ENCODE results near the gene ZNF688. TPM values are rescaled to one million over a fixed set of nuclear protein-coding genes. Genes with fewer than 3 reads are reported as not detected.

Gene ZNF688
- total and polyA plus RNA-seq, 2 of the 8 experiments (the other 6 are each of a cell fraction or from before 2014, with no cell fraction given), result 2.7 to 3.5 TPM

DNA sequence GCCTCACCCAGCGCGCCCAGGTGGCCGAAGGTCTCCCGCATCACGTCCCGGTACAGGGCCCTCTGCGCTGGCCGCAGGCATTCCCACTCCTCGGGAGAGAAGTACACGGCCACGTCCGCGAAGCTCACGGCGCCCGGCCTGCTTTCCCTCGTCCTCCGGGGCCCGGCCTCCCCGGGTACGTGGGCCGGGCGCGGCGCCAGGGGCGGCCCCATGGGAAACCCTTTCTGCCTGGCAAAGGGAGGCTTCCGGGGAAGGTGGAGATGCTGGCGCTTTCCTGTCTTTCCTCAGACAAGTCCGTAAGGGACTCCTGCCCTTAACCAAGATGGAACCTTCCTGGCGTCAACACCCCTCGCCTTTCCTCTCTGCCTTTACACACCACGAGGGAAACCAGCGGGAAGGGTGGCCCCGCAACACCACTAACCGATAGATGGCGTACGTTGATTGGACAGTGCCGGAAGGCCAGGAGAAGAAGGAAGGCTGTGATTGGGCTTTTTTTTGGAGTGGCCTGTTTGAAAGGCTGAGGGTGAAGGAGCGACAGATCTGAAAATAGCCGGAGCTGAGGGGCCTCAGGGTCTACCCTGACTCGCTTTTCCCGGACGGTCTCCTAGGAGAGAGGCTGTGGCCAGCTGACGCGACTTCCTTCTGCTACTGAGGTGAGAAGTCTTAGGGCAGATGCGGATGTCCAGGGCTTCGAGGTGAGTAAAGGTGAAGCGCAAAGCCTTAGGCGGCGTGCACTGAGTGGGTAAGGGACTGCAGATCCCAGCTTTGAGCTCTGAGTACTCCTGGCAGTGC lies 14.1 kb upstream of the ZNF688 start, which contains the start of gene ZNF785 (continued):
- TF ChIP-seq CBX8 (IDR thresholded peaks at IDR 0.05; ENCODE audit: borderline replicate concordance, low read depth, low read length), result no peak

Measured in H1 (cell line).